DND-41 (cell line): ENCODE measurements around the gene TMEM178B.

Experiments used
- CTCF ChIP-seq: IDR thresholded peaks from 2 replicates; pipeline ENCODE4 v1.5.1; 2012; ENCODE audit warnings: borderline replicate concordance, low read length, moderate library complexity, mild to moderate bottlenecking; ENCODE audit not compliant: poor library complexity, severe bottlenecking; ENCODE audit errors: extremely low read depth
- EZH2 ChIP-seq: IDR thresholded peaks from 3 replicates; pipeline ENCODE4 v1.6.1; 2012; ENCODE audit warnings: borderline replicate concordance, low read depth, mild to moderate bottlenecking, moderate library complexity, low read length, inconsistent platforms; ENCODE audit not compliant: severe bottlenecking

- TF ChIP-seq CTCF (no peak), EZH2 (no peak)
Measured at GRCh38 chr7:141335164-141335563, 261.3 kb downstream of the TMEM178B start.
